Uterus (tissue), 2 donors: ENCODE measurements around the gene SECTM1.

ENCODE experiments used
- CTCF ChIP-seq, 4 experiments: fragments of 200-600 bp in 2 of 4; fragments of 450-650 bp in 2 of 4; sonication (generic) in 2 of 4; IDR thresholded peaks; one replicate each; pipeline ENCODE4 v1.5.1; 2016 to 2019; ENCODE audit warnings: antibody characterized with exemption in 4 of 4, mild to moderate bottlenecking in 2 of 4, moderate library complexity in 1 of 4
- POLR2A ChIP-seq, 2 donors: fragments of 450-650 bp; IDR thresholded peaks; one replicate each; pipeline ENCODE4 v1.6.1; 2016; ENCODE audit warnings: antibody characterized with exemption in 2 of 2, mild to moderate bottlenecking in 1 of 2, moderate library complexity in 1 of 2

- TF ChIP-seq CTCF (IDR thresholded peaks at IDR 0.05) (no peak), POLR2A (IDR thresholded peaks at IDR 0.05) (no peak)
Measured at GRCh38 chr17:82344175-82344907, 10.8 kb upstream of the SECTM1 start.
